NCI-H774 (cell line): ENCODE results near the gene ABRACL.
"Not testable (repeated sequence)": the region's sequence is repeated elsewhere in the genome, so short reads cannot be mapped to it uniquely, and the experiment has no call there.

ENCODE experiments used
- DNase-seq: peaks from one replicate; lab custom pipeline; 2025; lab: John Stamatoyannopoulos, UW

Gene ABRACL

DNA sequence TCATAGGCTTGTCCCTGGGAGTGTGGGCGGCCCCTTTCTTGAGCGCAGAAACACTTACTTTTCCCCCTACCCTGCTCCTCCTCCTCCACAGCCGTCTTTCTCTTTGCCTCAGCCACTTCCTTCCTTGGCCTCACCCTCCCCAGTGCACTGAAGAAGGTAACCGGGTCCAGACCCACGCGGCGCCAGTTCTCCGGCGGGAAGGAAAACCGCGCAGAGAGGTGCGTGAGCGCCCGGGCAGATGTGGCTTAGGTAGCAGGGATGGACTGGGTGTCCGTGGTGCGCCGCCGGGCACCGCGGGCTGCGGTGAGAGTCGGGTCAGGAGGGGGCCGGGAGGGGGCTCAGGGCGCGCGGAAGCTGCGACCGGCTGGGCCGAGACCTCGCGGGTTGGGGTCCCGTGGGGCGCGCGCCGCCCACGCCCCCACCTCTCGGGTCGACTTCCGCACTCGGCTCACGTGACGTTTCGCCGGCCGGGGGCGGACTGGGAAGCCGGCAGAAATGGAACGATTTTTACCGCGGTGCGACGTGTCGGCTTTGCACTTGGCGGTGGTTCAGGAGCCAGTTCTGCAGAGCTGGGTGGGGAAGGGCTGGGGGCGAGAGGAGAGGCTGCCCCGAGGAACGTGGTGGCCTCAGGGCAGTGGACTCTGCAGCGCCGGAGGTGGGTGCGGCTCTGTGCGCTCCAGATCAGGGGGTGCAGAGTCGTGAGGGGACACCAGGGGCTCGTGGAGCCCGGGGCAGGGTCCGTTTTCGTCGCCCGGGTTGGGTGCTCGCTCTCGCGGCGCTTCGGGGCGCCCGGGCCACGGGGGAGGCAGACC, at the start of gene ABRACL:
Gene ABRACL (plus strand): TSS at position 88 of the 812 bp plus-strand sequence. CDS start 5,416 bp downstream, outside the sequence.
- DNase-seq, result peak; percentile 78

DNA sequence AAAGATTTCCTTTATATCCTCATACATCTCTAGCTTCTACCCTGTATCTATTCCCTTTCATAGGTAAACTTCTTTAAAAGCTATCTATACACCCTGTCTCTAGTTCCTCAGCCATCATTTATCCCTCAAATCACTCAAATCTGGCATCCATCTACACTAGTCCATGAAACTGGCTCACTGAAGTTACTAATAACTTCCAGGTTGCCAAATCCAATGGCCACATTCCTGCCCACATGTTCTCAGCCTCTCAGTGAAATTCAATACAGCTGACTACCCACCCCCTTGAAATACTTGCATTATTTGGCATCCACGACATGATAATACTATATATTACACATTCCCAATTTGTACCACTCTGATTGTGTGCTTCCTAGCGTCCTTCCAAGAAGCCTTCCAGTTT, 49.2 kb upstream of the ABRACL start:
- DNase-seq, result no peak

- DNase-seq, result no peak
Measured at GRCh38 chr6:138979813-138980668, 48.5 kb upstream of the ABRACL start.

- DNase-seq, result no peak
Measured at GRCh38 chr6:138981416-138981815, 47.1 kb upstream of the ABRACL start.

DNA sequence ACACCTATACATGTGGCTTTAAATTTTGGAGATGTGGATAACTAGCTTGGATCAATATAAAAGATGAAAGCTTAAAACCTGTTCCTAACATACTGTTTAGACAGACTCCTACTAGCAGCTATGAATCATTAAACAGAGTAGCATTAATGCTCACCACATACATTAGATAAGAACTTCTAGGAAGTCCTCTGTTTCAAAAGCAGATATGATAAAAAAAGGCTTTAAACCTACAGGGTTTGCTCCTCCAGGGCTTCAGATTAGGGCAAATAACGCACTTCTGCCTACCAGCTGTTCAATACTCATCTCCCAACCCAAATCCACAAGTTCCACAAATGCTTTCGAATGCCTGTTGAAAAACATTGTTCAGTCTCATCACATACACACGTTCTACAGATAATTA, 42.0 kb upstream of the ABRACL start:
- no peak for DNase-seq

GRCh38 chr6:138987080-138987642, 41.4 kb upstream of the ABRACL start:
- no peak for DNase-seq

DNA sequence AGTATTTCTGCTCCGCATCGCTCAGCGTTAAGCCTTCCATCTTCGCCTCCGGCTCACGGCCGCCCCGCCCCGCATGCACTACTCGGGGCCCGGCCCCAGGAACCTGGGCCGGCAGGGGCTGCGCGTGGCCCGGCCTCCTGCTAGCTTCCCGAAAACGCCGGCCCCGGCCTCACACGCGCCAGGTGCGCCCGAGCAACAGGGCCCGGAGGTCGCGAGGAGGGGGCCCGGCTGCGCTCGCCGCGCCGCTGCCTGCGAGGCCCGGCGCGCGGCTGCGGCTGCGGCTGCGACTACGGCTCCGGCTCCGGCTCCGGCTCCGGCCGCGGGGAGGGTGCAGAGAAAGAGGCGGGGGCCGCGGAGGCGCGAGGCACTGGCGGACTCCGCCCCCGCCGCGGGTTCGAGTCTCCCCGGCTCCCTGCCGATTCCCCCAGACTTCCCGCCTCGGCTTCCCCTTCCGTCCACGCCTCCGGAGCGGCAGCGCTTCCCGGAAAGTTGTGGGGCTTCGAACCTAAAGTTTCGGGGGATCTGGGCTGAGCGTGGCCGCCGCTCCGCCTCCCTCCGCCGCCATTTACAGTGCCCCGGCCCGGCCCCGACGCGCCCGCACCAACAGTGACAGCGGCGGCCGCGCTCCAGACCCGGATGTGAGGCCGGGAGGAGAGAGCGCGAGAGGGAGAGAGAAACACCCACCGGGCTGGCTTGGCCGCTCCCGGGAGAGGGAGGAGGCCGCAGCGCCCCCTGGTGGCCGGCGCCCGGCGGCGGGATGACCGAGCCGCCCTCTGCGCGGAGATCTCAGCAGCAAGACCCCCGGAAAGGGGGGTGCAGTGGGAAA, 40.7 kb upstream of the ABRACL start, which contains the start of gene REPS1:
Gene REPS1 (minus strand): TSS at position 611 of the 826 bp plus-strand sequence. CDS start 571 bp downstream, at position 40.
- DNase-seq, result peak; percentile 92

DNA sequence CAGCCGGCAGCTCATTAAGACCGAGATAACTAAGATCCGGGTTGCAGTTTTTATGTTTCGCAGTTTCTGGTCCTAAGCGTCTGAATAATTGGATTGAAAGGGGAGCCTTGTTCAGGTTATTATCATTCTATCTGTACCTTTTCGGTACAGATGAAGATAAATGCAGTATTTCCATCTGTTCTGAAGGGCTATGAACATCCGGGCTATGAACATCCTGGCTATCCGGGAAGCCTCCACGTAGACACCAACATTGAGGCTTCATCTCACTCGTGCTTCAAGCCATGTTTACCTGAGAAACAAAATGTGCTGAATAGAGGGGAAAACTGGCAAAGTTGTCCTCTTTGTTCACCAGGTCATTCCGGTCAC, 40.1 kb upstream of the ABRACL start:
- DNase-seq, result peak; percentile 64

GRCh38 chr6:138989098-138989983, 39.2 kb upstream of the ABRACL start:
- DNase-seq, result peak; percentile 58

DNA sequence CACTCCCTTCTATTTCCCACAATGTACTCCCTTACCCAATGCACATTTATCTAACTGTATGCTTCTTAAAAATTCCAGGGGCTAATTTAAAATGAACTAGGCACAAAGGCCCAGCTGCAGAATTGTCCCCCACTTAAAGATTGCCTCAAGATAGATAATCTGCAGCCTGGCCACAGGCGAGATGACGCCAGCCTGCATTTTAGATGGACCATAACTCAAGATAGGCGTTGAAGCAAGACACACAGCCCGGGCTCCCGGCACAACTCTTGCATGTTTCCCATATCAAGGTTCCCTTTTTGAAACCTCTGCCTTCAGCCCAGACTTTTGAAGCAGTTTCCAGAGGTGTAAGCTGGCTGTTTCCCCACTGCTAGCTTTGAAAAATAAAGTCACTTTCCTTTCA, 37.3 kb upstream of the ABRACL start:
- no peak for DNase-seq

GRCh38 chr6:138992965-138993364, 35.6 kb upstream of the ABRACL start:
- DNase-seq, result not testable (repeated sequence)

GRCh38 chr6:138993410-138993809, 35.1 kb upstream of the ABRACL start:
- DNase-seq, result not testable (repeated sequence)

- DNase-seq, result no peak
Measured at GRCh38 chr6:138996524-138996923, 32.0 kb upstream of the ABRACL start.

DNA sequence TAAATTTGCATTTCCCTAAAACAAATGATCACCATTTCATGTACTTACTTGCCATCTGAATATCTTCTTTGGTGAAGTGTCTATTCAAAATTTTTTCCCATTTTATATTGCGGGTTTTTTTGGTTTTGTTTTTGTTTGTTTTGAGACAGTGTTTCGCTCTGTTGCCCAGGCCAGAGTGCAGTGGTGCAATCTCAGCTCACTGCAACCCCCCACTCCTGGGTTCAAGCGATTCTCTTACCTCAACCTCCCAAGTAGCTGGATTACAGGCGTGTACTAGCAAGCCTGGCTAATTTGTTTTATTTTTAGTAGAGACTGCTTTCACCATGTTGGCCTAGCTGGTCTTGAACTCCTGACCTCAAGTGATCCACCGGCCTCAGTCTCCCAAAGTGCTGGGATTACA, 31.4 kb upstream of the ABRACL start:
- no peak for DNase-seq

- DNase-seq, result no peak
Measured at GRCh38 chr6:138999949-139000725, 28.4 kb upstream of the ABRACL start.

DNA sequence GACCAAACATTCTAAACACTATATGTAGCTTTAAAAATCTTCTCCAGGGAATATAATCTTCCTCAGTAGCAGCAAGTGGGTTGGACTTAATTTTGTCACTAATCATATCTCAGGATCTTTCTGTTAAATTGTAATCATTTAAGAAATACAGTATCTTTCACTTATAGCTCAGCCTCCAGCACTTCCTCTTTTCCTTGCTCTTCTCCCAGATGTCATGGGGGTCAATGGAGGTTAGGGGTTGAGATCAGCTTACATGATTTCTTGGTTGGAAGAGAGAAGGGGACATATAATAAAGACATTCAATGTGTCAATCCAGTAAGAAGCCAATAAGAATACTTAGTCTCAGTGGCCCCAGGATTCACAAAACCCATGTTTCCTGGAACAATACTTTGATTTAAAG, 24.8 kb upstream of the ABRACL start:
- DNase-seq, result no peak

DNA sequence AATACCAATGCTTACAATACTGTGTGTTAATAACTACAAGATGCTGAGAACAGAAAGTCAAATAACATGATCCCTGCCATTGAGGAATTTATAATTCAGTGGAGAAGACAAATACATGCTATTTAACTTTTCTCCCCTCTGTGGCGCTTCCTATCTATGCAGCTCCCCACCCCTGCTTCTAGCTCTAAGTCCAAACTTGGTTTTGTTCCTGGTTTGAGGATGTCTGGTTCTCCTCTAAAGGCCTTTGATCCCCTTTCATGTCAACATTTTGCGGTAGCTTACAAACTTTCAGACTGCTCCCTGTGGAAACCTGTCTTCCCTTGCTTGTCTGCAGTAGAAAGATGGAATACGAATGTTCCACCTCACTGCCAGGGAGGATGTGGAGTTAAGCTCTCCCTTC, 22.1 kb upstream of the ABRACL start:
- no peak for DNase-seq

DNA sequence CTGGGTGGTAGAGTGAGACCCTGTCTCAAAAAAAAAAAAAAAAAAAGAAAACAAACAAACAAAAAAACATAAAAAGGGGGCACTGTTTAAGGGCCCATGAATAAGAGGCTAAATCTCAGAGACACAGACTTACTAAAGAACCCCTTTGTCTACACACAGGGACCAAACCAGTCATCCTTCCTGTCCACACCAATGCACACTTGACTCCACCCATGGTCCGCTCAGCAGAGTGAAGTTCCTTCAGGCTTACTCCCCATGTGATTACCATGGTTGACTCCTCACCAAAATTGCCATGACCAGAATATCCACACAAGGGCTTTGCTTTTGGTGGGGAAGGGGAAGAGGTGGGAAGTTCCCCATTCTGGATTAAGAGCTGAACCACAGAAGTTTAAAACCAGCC, 21.1 kb upstream of the ABRACL start:
- DNase-seq, result no peak

- DNase-seq, result no peak
Measured at GRCh38 chr6:139008117-139008516, 20.4 kb upstream of the ABRACL start.

DNA sequence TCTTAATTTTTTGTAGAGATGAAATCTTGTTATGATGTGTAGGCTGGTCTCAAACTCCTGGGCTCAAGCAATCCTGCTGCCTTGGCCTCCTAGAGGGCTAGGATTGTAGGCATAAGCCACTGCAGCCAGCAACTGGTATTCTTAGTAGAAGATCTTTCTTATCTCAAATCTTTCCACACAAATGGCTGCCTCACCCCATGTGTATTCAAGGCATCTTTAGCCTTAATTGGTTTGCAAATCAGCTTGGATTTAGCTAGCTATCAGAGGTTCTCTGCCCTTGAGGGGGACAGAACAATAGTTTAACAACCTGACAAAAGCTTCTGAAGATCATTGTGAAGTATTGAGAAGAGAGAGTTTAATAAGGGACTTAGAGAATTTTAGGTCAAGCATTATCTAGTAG, 17.9 kb upstream of the ABRACL start:
- no peak for DNase-seq
